ENCODE measurements around the gene SERPINA1.

SERPINA1 gene

GRCh38 chr14:94403312-94403932, 15.0 kb upstream of the SERPINA1 start:
- no peaks in the 10 kb centered on the region for H3K4me1 ChIP-seq (ENCODE audit: low read length)
- H3K79me2 ChIP-seq (ENCODE audit: low read length) = no peaks in the 10 kb centered on the region
- DNase-seq = no peak
- H3K9me2 ChIP-seq (replicated peaks; ENCODE audit: insufficient read depth, low read length) = no peaks in the 10 kb centered on the region
- TF ChIP-seq EZH2phosphoT487 (IDR thresholded peaks at IDR 0.05; ENCODE audit: low read length) = no peak
- no peaks in the 10 kb centered on the region for H3F3A ChIP-seq (ENCODE audit: insufficient read depth, low read length)
- H3K9me3 ChIP-seq (replicated peaks; ENCODE audit: insufficient read depth, low read length) = no peaks in the 10 kb centered on the region
- H3K4me3 ChIP-seq (ENCODE audit: low read length) = no peak overlapping the region
- H3K9ac ChIP-seq (ENCODE audit: low read length) = no peak overlapping the region
- H3K4me2 ChIP-seq (ENCODE audit: low read depth, low read length) = no peak overlapping the region
- H3K36me3 ChIP-seq (replicated peaks; ENCODE audit: insufficient read depth, low read length) = no peaks in the 10 kb centered on the region
- no peaks in the 10 kb centered on the region for H4K20me1 ChIP-seq (ENCODE audit: insufficient read depth, low read length)
- H3K27me3 ChIP-seq (replicated peaks; ENCODE audit: insufficient read depth, low read length) = no peaks in the 10 kb centered on the region
- no peak overlapping the region for H3K27ac ChIP-seq (ENCODE audit: low read length)
- H2AFZ ChIP-seq (ENCODE audit: low read length) = no peak overlapping the region

- H3K4me1 ChIP-seq (ENCODE audit: low read length) = no peaks in the 10 kb centered on the region
- H3K27ac ChIP-seq (ENCODE audit: low read length) = no peak overlapping the region
- TF ChIP-seq EZH2phosphoT487 (IDR thresholded peaks at IDR 0.05; ENCODE audit: low read length) = no peak
- no peak for TF ChIP-seq EZH2 (optimal IDR thresholded peaks at IDR 0.05; ENCODE audit: low read depth, low read length)
- no peak for TF ChIP-seq CTCF (IDR thresholded peaks at IDR 0.05; ENCODE audit: low read length)
- DNase-seq = no peak
- H3K4me2 ChIP-seq (ENCODE audit: low read depth, low read length) = no peak overlapping the region
- H2AFZ ChIP-seq (ENCODE audit: low read length) = no peak overlapping the region
- no peaks in the 10 kb centered on the region for H3K27me3 ChIP-seq (replicated peaks; ENCODE audit: insufficient read depth, low read length)
- H3F3A ChIP-seq (ENCODE audit: insufficient read depth, low read length) = no peaks in the 10 kb centered on the region
- no peaks in the 10 kb centered on the region for H3K9me3 ChIP-seq (replicated peaks; ENCODE audit: insufficient read depth, low read length)
- H3K79me2 ChIP-seq (ENCODE audit: low read length) = no peaks in the 10 kb centered on the region
- H4K20me1 ChIP-seq (ENCODE audit: insufficient read depth, low read length) = no peaks in the 10 kb centered on the region
- H3K9ac ChIP-seq (ENCODE audit: low read length) = no peak overlapping the region
- H3K9me2 ChIP-seq (replicated peaks; ENCODE audit: insufficient read depth, low read length) = no peaks in the 10 kb centered on the region
- H3K36me3 ChIP-seq (replicated peaks; ENCODE audit: insufficient read depth, low read length) = no peaks in the 10 kb centered on the region
- no peak overlapping the region for H3K4me3 ChIP-seq (ENCODE audit: low read length)
These were observed 12.7 kb upstream of the SERPINA1 start for GRCh38 chr14:94401083-94401482.

- H3F3A ChIP-seq (ENCODE audit: insufficient read depth, low read length) = no peaks in the 10 kb centered on the region
- no peak overlapping the region for H3K9ac ChIP-seq (ENCODE audit: low read length)
- H3K4me3 ChIP-seq (ENCODE audit: low read length) = no peak overlapping the region
- no peak for DNase-seq
- H3K4me1 ChIP-seq (ENCODE audit: low read length) = no peaks in the 10 kb centered on the region
- TF ChIP-seq EZH2 (optimal IDR thresholded peaks at IDR 0.05; ENCODE audit: low read depth, low read length) = no peak
- TF ChIP-seq CTCF (IDR thresholded peaks at IDR 0.05; ENCODE audit: low read length) = no peak
- TF ChIP-seq EZH2phosphoT487 (IDR thresholded peaks at IDR 0.05; ENCODE audit: low read length) = no peak
- H3K27me3 ChIP-seq (replicated peaks; ENCODE audit: insufficient read depth, low read length) = no peaks in the 10 kb centered on the region
- no peaks in the 10 kb centered on the region for H3K9me3 ChIP-seq (replicated peaks; ENCODE audit: insufficient read depth, low read length)
- no peaks in the 10 kb centered on the region for H3K36me3 ChIP-seq (replicated peaks; ENCODE audit: insufficient read depth, low read length)
- H2AFZ ChIP-seq (ENCODE audit: low read length) = no peak overlapping the region
- no peak overlapping the region for H3K27ac ChIP-seq (ENCODE audit: low read length)
- no peaks in the 10 kb centered on the region for H3K9me2 ChIP-seq (replicated peaks; ENCODE audit: insufficient read depth, low read length)
- H4K20me1 ChIP-seq (ENCODE audit: insufficient read depth, low read length) = no peaks in the 10 kb centered on the region
- no peaks in the 10 kb centered on the region for H3K79me2 ChIP-seq (ENCODE audit: low read length)
- H3K4me2 ChIP-seq (ENCODE audit: low read depth, low read length) = no peak overlapping the region
These were observed 12.0 kb upstream of the SERPINA1 start for GRCh38 chr14:94400422-94400841.

GRCh38 chr14:94398536-94398935, 10.1 kb upstream of the SERPINA1 start:
- no peak overlapping the region for H3K9ac ChIP-seq (ENCODE audit: low read length)
- no peaks in the 10 kb centered on the region for H3F3A ChIP-seq (ENCODE audit: insufficient read depth, low read length)
- TF ChIP-seq CTCF (IDR thresholded peaks at IDR 0.05; ENCODE audit: low read length) (no peak), EZH2phosphoT487 (IDR thresholded peaks at IDR 0.05; ENCODE audit: low read length) (no peak), EZH2 (optimal IDR thresholded peaks at IDR 0.05; ENCODE audit: low read depth, low read length) (no peak)
- H3K9me2 ChIP-seq (replicated peaks; ENCODE audit: insufficient read depth, low read length) = no peaks in the 10 kb centered on the region
- no peak overlapping the region for H2AFZ ChIP-seq (ENCODE audit: low read length)
- no peaks in the 10 kb centered on the region for H4K20me1 ChIP-seq (ENCODE audit: insufficient read depth, low read length)
- H3K36me3 ChIP-seq (replicated peaks; ENCODE audit: insufficient read depth, low read length) = no peaks in the 10 kb centered on the region
- no peaks in the 10 kb centered on the region for H3K9me3 ChIP-seq (replicated peaks; ENCODE audit: insufficient read depth, low read length)
- no peak overlapping the region for H3K4me2 ChIP-seq (ENCODE audit: low read depth, low read length)
- H3K79me2 ChIP-seq (ENCODE audit: low read length) = no peaks in the 10 kb centered on the region
- no peaks in the 10 kb centered on the region for H3K27me3 ChIP-seq (replicated peaks; ENCODE audit: insufficient read depth, low read length)
- no peak for DNase-seq
- H3K4me1 ChIP-seq (ENCODE audit: low read length) = no peaks in the 10 kb centered on the region
- H3K27ac ChIP-seq (ENCODE audit: low read length) = no peak overlapping the region
- H3K4me3 ChIP-seq (ENCODE audit: low read length) = no peak overlapping the region
